AG04449 (cell line): ENCODE results near the gene OTUD1.

Experiments used
- CTCF ChIA-PET: fragments of 350-600 bp; formaldehyde crosslinking; extraction: SDS; loops from one replicate; lab custom pipeline; 2021; ENCODE audit warnings: antibody characterized with exemption; lab: Yijun Ruan, JAX
- POLR2A ChIA-PET: fragments of 400-600, 350-600 bp; formaldehyde crosslinking; extraction: SDS; loops from one replicate; lab custom pipeline; 2020; ENCODE audit warnings: antibody characterized with exemption, inconsistent platforms; lab: Yijun Ruan, JAX
- DNase-seq: peaks from one replicate; pipeline ENCODE4 v3.0.0-alpha.2; 2010; ENCODE audit warnings: low read depth, low spot score
- H3K4me3 ChIP-seq: 2 replicates; pipeline ENCODE4 v1.5.1; 2011; ENCODE audit warnings: low read depth, mild to moderate bottlenecking, control low read depth, low read length
- CTCF ChIP-seq: IDR thresholded peaks from one replicate; pipeline ENCODE4 v1.5.1; 2011; ENCODE audit warnings: mild to moderate bottlenecking, moderate library complexity, low read length, control low read depth, inconsistent platforms; ENCODE audit not compliant: insufficient read depth; ENCODE audit errors: missing control alignments

Gene OTUD1

GRCh38 chr10:23448323-23448722 lies 9.4 kb downstream of the OTUD1 start:
- POLR2A ChIA-PET: no interaction called here
- H3K4me3 ChIP-seq: no peak overlapping the region
- CTCF ChIA-PET: interaction anchor here (1.0 to 1.4 kb wide), 2 partner anchors 9 to 134 kb away, joined by 3 to 5 read pairs; partner anchors contain the start of gene OTUD1
- TF ChIP-seq CTCF: no peak
- DNase-seq: no peak

GRCh38 chr10:23448802-23449570 lies 10.1 kb downstream of the OTUD1 start:
- DNase-seq: no peak
- CTCF ChIA-PET: interaction anchor here (1.0 to 1.4 kb wide), 2 partner anchors 9 to 134 kb away, joined by 3 to 5 read pairs; partner anchors contain the start of gene OTUD1
- POLR2A ChIA-PET: no interaction called here
- TF ChIP-seq CTCF: no peak
- no peak overlapping the region for H3K4me3 ChIP-seq

- ChIA-PET CTCF (interaction anchor here (1.4 kb wide), 1 partner anchor 9 kb away, joined by 3 read pairs; no protein-coding TSS in a partner anchor), POLR2A (no interaction called here)
- no peak for TF ChIP-seq CTCF
- DNase-seq: no peak
- no peak overlapping the region for H3K4me3 ChIP-seq
These were observed 13.3 kb downstream of the OTUD1 start for GRCh38 chr10:23452033-23452655.

GRCh38 chr10:23453465-23453864 lies 14.6 kb downstream of the OTUD1 start:
- no peak overlapping the region for H3K4me3 ChIP-seq
- ChIA-PET POLR2A (no interaction called here), CTCF (interaction anchor here (1.4 kb wide), 1 partner anchor 11 kb away, joined by 3 read pairs; no protein-coding TSS in a partner anchor)
- no peak for TF ChIP-seq CTCF
- no peak for DNase-seq

GRCh38 chr10:23457632-23458417 lies 18.9 kb downstream of the OTUD1 start:
- POLR2A ChIA-PET: no interaction called here
- no peak for DNase-seq
- H3K4me3 ChIP-seq: no peak overlapping the region
- CTCF ChIA-PET: no interaction called here
- no peak for TF ChIP-seq CTCF
